Body of pancreas (tissue), 4 donors: Measurements from ENCODE around the gene HDDC3. TPM values are rescaled to one million over a fixed set of nuclear protein-coding genes. Genes with fewer than 3 reads are reported as not detected.

Experiments
- ATAC-seq: fragments of 150-250 bp; one replicate; pipeline ENCODE4 v1.9.1; 2016
- DNase-seq, 4 donors: peaks; one replicate each; pipeline ENCODE4 v3.0.0-alpha.2; 2019
- H3K27ac ChIP-seq, 4 donors: fragments of 200-600 bp; sonication (generic); 1 replicate in 3 of 4; 2 replicates in 1 of 4; pipeline versions ENCODE4 v1.5.1 to v1.6.1; 2016 to 2019; ENCODE audit warnings: mild to moderate bottlenecking in 1 of 4, mixed read lengths in 1 of 4, moderate library complexity in 1 of 4
- H3K27me3 ChIP-seq, 2 donors: fragments of 200-600 bp; sonication (generic); one replicate each; pipeline ENCODE4 v1.6.0; 2016; ENCODE audit warnings: mild to moderate bottlenecking in 1 of 2
- H3K36me3 ChIP-seq, 2 donors: fragments of 200-600 bp; sonication (generic); replicated peaks in 1 of 2; 2 replicates each; pipeline ENCODE4 v1.5.1; 2016; ENCODE audit warnings: low read depth in 2 of 2; ENCODE audit not compliant: insufficient read depth in 1 of 2
- H3K4me1 ChIP-seq: fragments of 200-600 bp; sonication (generic); one replicate; pipeline ENCODE4 v1.6.0; 2016
- H3K4me3 ChIP-seq, 2 donors: fragments of 200-600 bp; sonication (generic); 1 replicate in 1 of 2; 2 replicates in 1 of 2; pipeline ENCODE4 v1.5.1; 2016 to 2019
- H3K9me3 ChIP-seq, 3 donors: fragments of 200-600 bp; sonication (generic); 1 replicate in 2 of 3; 2 replicates in 1 of 3; pipeline ENCODE4 v1.5.1; 2016
- CTCF ChIP-seq, 7 experiments: fragments of 450-650 bp in 4 of 7; fragments of 200-600 bp in 3 of 7; sonication (generic) in 3 of 7; IDR thresholded peaks; one replicate each; pipeline ENCODE4 v1.5.1; 2016 to 2019; ENCODE audit warnings: antibody characterized with exemption in 7 of 7
- POLR2A ChIP-seq, 3 donors: fragments of 450-650 bp; IDR thresholded peaks; one replicate each; pipeline ENCODE4 v1.6.1; 2016; ENCODE audit warnings: antibody characterized with exemption in 3 of 3, mild to moderate bottlenecking in 2 of 3
- WGBS, 2 donors: methylation state at CpG; one replicate each; pipeline ENCODE4 v1.1.5; 2017; 5-methylcytosine and 5-hydroxymethylcytosine counted together
- intact Hi-C: fragments of 100-400 bp; cut with DNase I; formaldehyde crosslinking; loops from one replicate; pipeline ENCODE4 v1.15.1; 2023
- total RNA-seq, 2 donors: library from RNA; depleted of rRNA; stranded (reverse); fragments of >200 nt; gene quantifications; one replicate each; pipeline ENCODE4 v1.1.0, GENCODE V29; 2016

Gene HDDC3
- total RNA-seq, 2 donors from 2014 or later, result 13.8 to 14.5 TPM

GRCh38 chr15:90921887-90922286 lies 10.5 kb downstream of the HDDC3 start:
- peaks cover 9 to 39% of the 10 kb centered on the region in 2 donors for H3K36me3 ChIP-seq
- H3K4me1 ChIP-seq, result no peaks in the 10 kb centered on the region
- H3K9me3 ChIP-seq, result no peaks in the 10 kb centered on the region
- WGBS, 2 donors, result 32 to 34% methylated on average over 4 of the region's 4 CpGs
- H3K4me3 ChIP-seq, result no peak overlapping the region
- H3K27ac ChIP-seq, result no peak overlapping the region
- H3K27me3 ChIP-seq, result no peaks in the 10 kb centered on the region
- TF ChIP-seq POLR2A (IDR thresholded peaks at IDR 0.05) (no peak), CTCF (IDR thresholded peaks at IDR 0.05) (no peak)
- no peak for ATAC-seq
- no peak for DNase-seq
- intact Hi-C loops, result no loop called here

GRCh38 chr15:90918835-90919234 lies 13.5 kb downstream of the HDDC3 start:
- TF ChIP-seq POLR2A (IDR thresholded peaks at IDR 0.05), result no peak
- no peak for TF ChIP-seq CTCF (IDR thresholded peaks at IDR 0.05)

GRCh38 chr15:90918034-90918788 lies 14.1 kb downstream of the HDDC3 start:
- no peaks in the 10 kb centered on the region for H3K27me3 ChIP-seq
- TF ChIP-seq CTCF (IDR thresholded peaks at IDR 0.05), result no peak
- TF ChIP-seq POLR2A (IDR thresholded peaks at IDR 0.05), result no peak
- intact Hi-C loops, result no loop called here
- H3K36me3 ChIP-seq, result peaks cover 18 to 56% of the 10 kb centered on the region in 2 donors
- WGBS, 2 donors, result 91 to 94% methylated on average over 23 of the region's 23 CpGs
- no peak overlapping the region for H3K27ac ChIP-seq
- DNase-seq, result no peak
- no peaks in the 10 kb centered on the region for H3K9me3 ChIP-seq
- H3K4me3 ChIP-seq, result no peak overlapping the region
- H3K4me1 ChIP-seq, result no peaks in the 10 kb centered on the region
- ATAC-seq, result no peak

More at GRCh38 chr15:90918835-90919234, 13.5 kb downstream of the HDDC3 start:
- intact Hi-C loops, result no loop called here
- 77 to 89% methylated on average over 6 of the region's 6 CpGs for WGBS, 2 donors
- no peak overlapping the region for H3K4me3 ChIP-seq
- peaks cover 18 to 50% of the 10 kb centered on the region in 2 donors for H3K36me3 ChIP-seq
- H3K9me3 ChIP-seq, result no peaks in the 10 kb centered on the region
- no peak for ATAC-seq
- H3K27ac ChIP-seq, result no peak overlapping the region
- DNase-seq, result no peak
- H3K27me3 ChIP-seq, result no peaks in the 10 kb centered on the region
- H3K4me1 ChIP-seq, result no peaks in the 10 kb centered on the region

GRCh38 chr15:90917569-90917968 lies 14.8 kb downstream of the HDDC3 start:
- Histone ChIP-seq H3K4me1 (no peaks in the 10 kb centered on the region), H3K36me3 (peaks cover 23 to 62% of the 10 kb centered on the region in 2 donors), H3K27me3 (no peaks in the 10 kb centered on the region), H3K9me3 (no peaks in the 10 kb centered on the region), H3K4me3 (no peak overlapping the region), H3K27ac (no peak overlapping the region)
- no peak for ATAC-seq
- WGBS, 2 donors, result 90 to 95% methylated on average over 12 of the region's 12 CpGs
- intact Hi-C loops, result no loop called here
- DNase-seq, result no peak
- no peak for TF ChIP-seq POLR2A (IDR thresholded peaks at IDR 0.05)
- no peak for TF ChIP-seq CTCF (IDR thresholded peaks at IDR 0.05)

GRCh38 chr15:90916461-90916860 lies 15.9 kb downstream of the HDDC3 start:
- H3K27ac ChIP-seq, result no peak overlapping the region
- H3K9me3 ChIP-seq, result no peaks in the 10 kb centered on the region
- intact Hi-C loops, result no loop called here
- H3K27me3 ChIP-seq, result no peaks in the 10 kb centered on the region
- no peak for TF ChIP-seq POLR2A (IDR thresholded peaks at IDR 0.05)
- TF ChIP-seq CTCF (IDR thresholded peaks at IDR 0.05), result no peak
- ATAC-seq (no peak), DNase-seq (no peak)
- H3K4me1 ChIP-seq, result no peaks in the 10 kb centered on the region
- no peak overlapping the region for H3K4me3 ChIP-seq
- WGBS, 2 donors, result 82 to 89% methylated on average over 11 of the region's 11 CpGs
- peaks cover 33 to 74% of the 10 kb centered on the region in 2 donors for H3K36me3 ChIP-seq
